MM.1S (cell line): Measurements from ENCODE around the gene ATXN10.

Source experiments
- DNase-seq: peaks from one replicate; pipeline ENCODE4 v3.0.0-alpha.2; 2015
- H2AFZ ChIP-seq: fragments of 300-600 bp; sonication (generic); 2 replicates; pipeline ENCODE4 v1.6.0; 2016; ENCODE audit warnings: antibody characterized with exemption, low read length
- H3F3A ChIP-seq: fragments of 300-600 bp; sonication (generic); 2 replicates; pipeline ENCODE4 v1.6.1; 2016; ENCODE audit warnings: mild to moderate bottlenecking, antibody characterized with exemption, low read length, moderate library complexity, mixed read lengths; ENCODE audit not compliant: insufficient read depth
- H3K27ac ChIP-seq: fragments of 300-600 bp; sonication (generic); 2 replicates; pipeline ENCODE4 v1.5.1; 2016; ENCODE audit warnings: mild to moderate bottlenecking, low read length
- H3K27me3 ChIP-seq: fragments of 300-600 bp; sonication (generic); replicated peaks from 2 replicates; pipeline ENCODE4 v1.6.0; 2016; ENCODE audit warnings: low read length; ENCODE audit not compliant: insufficient read depth
- H3K36me3 ChIP-seq: fragments of 300-600 bp; sonication (generic); replicated peaks from 2 replicates; pipeline ENCODE4 v1.6.1; 2016; ENCODE audit warnings: mild to moderate bottlenecking, low read length, mixed read lengths; ENCODE audit not compliant: insufficient read depth
- H3K4me1 ChIP-seq: fragments of 300-600 bp; sonication (generic); 2 replicates; pipeline ENCODE4 v1.6.1; 2016; ENCODE audit warnings: low read length, mixed read lengths
- H3K4me2 ChIP-seq: fragments of 300-600 bp; sonication (generic); 2 replicates; pipeline ENCODE4 v1.6.0; 2016; ENCODE audit warnings: low read depth, low read length
- H3K4me3 ChIP-seq: fragments of 300-600 bp; sonication (generic); 2 replicates; pipeline ENCODE4 v1.5.1; 2016; ENCODE audit warnings: low read length, mixed read lengths
- H3K79me2 ChIP-seq: fragments of 300-600 bp; sonication (generic); 2 replicates; pipeline ENCODE4 v1.6.1; 2016; ENCODE audit warnings: mixed run types, low read length, mixed read lengths
- H3K9ac ChIP-seq: fragments of 300-600 bp; sonication (generic); 2 replicates; pipeline ENCODE4 v1.6.1; 2016; ENCODE audit warnings: low read length, mixed read lengths
- H3K9me2 ChIP-seq: fragments of 300-600 bp; sonication (generic); replicated peaks from 2 replicates; pipeline ENCODE4 v1.6.1; 2016; ENCODE audit warnings: mild to moderate bottlenecking, low read length, mixed read lengths; ENCODE audit not compliant: insufficient read depth
- H3K9me3 ChIP-seq: fragments of 300-600 bp; sonication (generic); replicated peaks from 2 replicates; pipeline ENCODE4 v1.6.1; 2016; ENCODE audit warnings: mild to moderate bottlenecking, low read length, mixed read lengths; ENCODE audit not compliant: insufficient read depth
- H4K20me1 ChIP-seq: fragments of 300-600 bp; sonication (generic); 2 replicates; pipeline ENCODE4 v1.6.1; 2016; ENCODE audit warnings: mild to moderate bottlenecking, low read length, moderate library complexity, mixed read lengths; ENCODE audit not compliant: insufficient read depth
- CTCF ChIP-seq: fragments of 300-600 bp; sonication (generic); IDR thresholded peaks from 2 replicates; pipeline ENCODE4 v1.5.1; 2016; ENCODE audit warnings: antibody characterized with exemption, low read length, mixed read lengths
- EZH2 ChIP-seq: fragments of 300-600 bp; sonication (generic); optimal IDR thresholded peaks from 2 replicates; pipeline ENCODE3; 2017; ENCODE audit warnings: low read depth, mild to moderate bottlenecking, antibody characterized with exemption, low read length, mixed read lengths
- EZH2phosphoT487 ChIP-seq: fragments of 300-600 bp; sonication (generic); IDR thresholded peaks from 2 replicates; pipeline ENCODE4 v1.6.1; 2018; ENCODE audit warnings: antibody characterized with exemption, low read length

Gene ATXN10

GRCh38 chr22:45812910-45813309 is 141.3 kb downstream of the ATXN10 start:
- H3K27ac ChIP-seq = no peak overlapping the region
- no peaks in the 10 kb centered on the region for H3F3A ChIP-seq
- H3K9me3 ChIP-seq = no peaks in the 10 kb centered on the region
- TF ChIP-seq EZH2phosphoT487 = no peak
- TF ChIP-seq EZH2 = no peak
- no peak for TF ChIP-seq CTCF
- no peaks in the 10 kb centered on the region for H3K9me2 ChIP-seq
- no peak overlapping the region for H3K9ac ChIP-seq
- no peak overlapping the region for H2AFZ ChIP-seq
- H3K27me3 ChIP-seq = no peaks in the 10 kb centered on the region
- no peaks in the 10 kb centered on the region for H3K79me2 ChIP-seq
- no peak overlapping the region for H3K4me2 ChIP-seq
- no peaks in the 10 kb centered on the region for H4K20me1 ChIP-seq
- H3K4me1 ChIP-seq = no peaks in the 10 kb centered on the region
- H3K4me3 ChIP-seq = no peak overlapping the region
- no peaks in the 10 kb centered on the region for H3K36me3 ChIP-seq
- no peak for DNase-seq

GRCh38 chr22:45814198-45814597 is 142.6 kb downstream of the ATXN10 start:
- Histone ChIP-seq H2AFZ (no peak overlapping the region), H3K4me3 (no peak overlapping the region), H3K9me3 (no peaks in the 10 kb centered on the region), H3K9me2 (no peaks in the 10 kb centered on the region), H3K27ac (no peak overlapping the region), H3K4me1 (no peaks in the 10 kb centered on the region), H3K27me3 (no peaks in the 10 kb centered on the region), H3K9ac (no peak overlapping the region), H4K20me1 (no peaks in the 10 kb centered on the region), H3K36me3 (no peaks in the 10 kb centered on the region), H3F3A (no peaks in the 10 kb centered on the region), H3K79me2 (no peaks in the 10 kb centered on the region), H3K4me2 (no peak overlapping the region)
- TF ChIP-seq EZH2phosphoT487 = no peak
- TF ChIP-seq EZH2 = no peak
- TF ChIP-seq CTCF = no peak
- DNase-seq = no peak

- no peak overlapping the region for H3K27ac ChIP-seq
- no peaks in the 10 kb centered on the region for H4K20me1 ChIP-seq
- H3K79me2 ChIP-seq = no peaks in the 10 kb centered on the region
- no peaks in the 10 kb centered on the region for H3K36me3 ChIP-seq
- H3K9me3 ChIP-seq = no peaks in the 10 kb centered on the region
- H3K4me3 ChIP-seq = no peak overlapping the region
- no peaks in the 10 kb centered on the region for H3K4me1 ChIP-seq
- no peaks in the 10 kb centered on the region for H3K27me3 ChIP-seq
- H2AFZ ChIP-seq = no peak overlapping the region
- no peaks in the 10 kb centered on the region for H3K9me2 ChIP-seq
- TF ChIP-seq EZH2 (no peak), CTCF (no peak), EZH2phosphoT487 (no peak)
- no peaks in the 10 kb centered on the region for H3F3A ChIP-seq
- H3K9ac ChIP-seq = no peak overlapping the region
- no peak for DNase-seq
- no peak overlapping the region for H3K4me2 ChIP-seq
Measured at GRCh38 chr22:45816776-45817175, 145.1 kb downstream of the ATXN10 start.
